Liver (tissue), 9 donors: ENCODE measurements around the gene FGF12. TPM values are rescaled to one million over a fixed set of nuclear protein-coding genes. Genes with fewer than 3 reads are reported as not detected.

ENCODE experiments used
- DNase-seq: peaks from one replicate; pipeline ENCODE4 v3.0.0-alpha.2; 2017; ENCODE audit warnings: low spot score
- H3K27ac ChIP-seq, 2 donors: one replicate each; pipeline ENCODE4 v1.7.0; 2013; ENCODE audit warnings: inconsistent platforms in 2 of 2, low read length in 2 of 2, control low read depth in 1 of 2, low read depth in 1 of 2, mild to moderate bottlenecking in 1 of 2
- H3K27me3 ChIP-seq, 4 donors: one replicate each; pipeline versions ENCODE4 v1.6.1 to v1.7.0; 2013; ENCODE audit warnings: low read length in 3 of 4, inconsistent platforms in 1 of 4, mild to moderate bottlenecking in 1 of 4, moderate library complexity in 1 of 4; ENCODE audit not compliant: control insufficient read depth in 4 of 4, insufficient read depth in 4 of 4
- H3K36me3 ChIP-seq, 4 donors: one replicate each; pipeline versions ENCODE4 v1.6.1 to v1.7.0; 2013; ENCODE audit warnings: low read length in 3 of 4, mild to moderate bottlenecking in 3 of 4, low read depth in 1 of 4, moderate library complexity in 1 of 4; ENCODE audit not compliant: control insufficient read depth in 4 of 4, insufficient read depth in 3 of 4
- H3K4me1 ChIP-seq, 4 donors: one replicate each; pipeline versions ENCODE4 v1.6.1 to v1.7.0; 2013; ENCODE audit warnings: low read length in 3 of 4, mild to moderate bottlenecking in 3 of 4, moderate library complexity in 1 of 4; ENCODE audit not compliant: control insufficient read depth in 4 of 4, insufficient read depth in 4 of 4
- H3K4me3 ChIP-seq, 3 donors: one replicate each; pipeline versions ENCODE4 v1.6.1 to v1.7.0; 2013; ENCODE audit warnings: low read length in 3 of 3, control low read depth in 1 of 3, low read depth in 1 of 3, mild to moderate bottlenecking in 1 of 3
- H3K9ac ChIP-seq, 2 donors: one replicate each; pipeline ENCODE4 v1.7.0; 2013; ENCODE audit warnings: low read length in 2 of 2, mild to moderate bottlenecking in 2 of 2, moderate library complexity in 2 of 2, control low read depth in 1 of 2, low read depth in 1 of 2
- H3K9me3 ChIP-seq, 4 donors: one replicate each; pipeline versions ENCODE4 v1.6.1 to v1.7.0; 2013; ENCODE audit warnings: low read length in 3 of 4; ENCODE audit not compliant: control insufficient read depth in 4 of 4
- EGR1 ChIP-seq, 2 donors: IDR thresholded peaks; 2 replicates each; pipeline ENCODE4 v1.6.1; 2016 to 2018; ENCODE audit warnings: antibody characterized with exemption in 2 of 2, low read depth in 2 of 2
- FOXA1 ChIP-seq: IDR thresholded peaks from 2 replicates; pipeline ENCODE4 v1.6.1; 2016; ENCODE audit warnings: antibody characterized with exemption
- FOXA2 ChIP-seq: IDR thresholded peaks from 2 replicates; pipeline ENCODE4 v1.6.1; 2016; ENCODE audit warnings: antibody characterized with exemption
- GABPA ChIP-seq, 2 donors: IDR thresholded peaks in 1 of 2; conservative IDR thresholded peaks in 1 of 2; 2 replicates each; pipeline ENCODE4 v1.6.1; 2016; ENCODE audit warnings: antibody characterized with exemption in 2 of 2, mild to moderate bottlenecking in 1 of 2, moderate library complexity in 1 of 2
- HNF4A ChIP-seq, 2 donors: conservative IDR thresholded peaks; 2 replicates each; pipeline ENCODE4 v1.6.1; 2016; ENCODE audit warnings: antibody characterized with exemption in 2 of 2, mild to moderate bottlenecking in 2 of 2
- HNF4G ChIP-seq: IDR thresholded peaks from 2 replicates; pipeline ENCODE4 v1.6.1; 2016; ENCODE audit warnings: antibody characterized with exemption
- NR2F2 ChIP-seq: IDR thresholded peaks from 2 replicates; pipeline ENCODE4 v1.6.1; 2016; ENCODE audit warnings: antibody characterized with exemption
- RAD21 ChIP-seq, 2 donors: IDR thresholded peaks; 2 replicates each; pipeline ENCODE4 v1.6.1; 2016; ENCODE audit warnings: antibody characterized with exemption in 2 of 2, mild to moderate bottlenecking in 2 of 2
- RXRA ChIP-seq, 2 donors: IDR thresholded peaks; 2 replicates each; pipeline ENCODE4 v1.6.1; 2017 to 2018; ENCODE audit warnings: antibody characterized with exemption in 2 of 2, mild to moderate bottlenecking in 1 of 2
- SP1 ChIP-seq: IDR thresholded peaks from 2 replicates; pipeline ENCODE4 v1.6.1; 2018; ENCODE audit warnings: antibody characterized with exemption, mild to moderate bottlenecking
- YY1 ChIP-seq: IDR thresholded peaks from 2 replicates; pipeline ENCODE4 v1.6.1; 2016; ENCODE audit warnings: antibody characterized with exemption, mild to moderate bottlenecking
- WGBS: extraction: QIAGEN DNeasy Blood & Tissue Kit; methylation state at CpG from one replicate; pipeline ENCODE4 v1.1.7; 2013; 5-methylcytosine and 5-hydroxymethylcytosine counted together
- polyA plus RNA-seq, 2 donors: library from polyadenylated mRNA; stranded (reverse) in 1 of 2; unstranded in 1 of 2; fragments of 200-250 nt in 1 of 2; fragments of >200 nt in 1 of 2; fragmentation: Nextera tagmentation in 1 of 2; extraction: Ambion mirVana in 1 of 2; gene quantifications; one replicate each; pipeline versions ENCODE4 v1.2.1 to v1.2.3, GENCODE V29; 2013 to 2015
- total RNA-seq, 2 donors: library from RNA; depleted of rRNA; stranded (reverse); fragments of >200 nt; gene quantifications; one replicate each; pipeline ENCODE4 v1.2.3, GENCODE V29; 2014
- TF ChIP-seq, protein P1 (sequence below): IDR thresholded peaks from 2 replicates; pipeline ENCODE4 v1.6.1; 2016; ENCODE audit warnings: antibody characterized with exemption
- TF ChIP-seq, protein P2 (sequence below): fragments of 150-350 bp; IDR thresholded peaks from 2 replicates; pipeline ENCODE4 v1.5.1; 2017; ENCODE audit warnings: improper control_type of control experiment, low read depth, low read length; ENCODE audit not compliant: missing input control
- TF ChIP-seq, protein P3 (sequence below): IDR thresholded peaks from 2 replicates; pipeline ENCODE4 v1.6.1; 2016; ENCODE audit warnings: antibody characterized with exemption
- TF ChIP-seq, protein P4 (sequence below): IDR thresholded peaks from 2 replicates; pipeline ENCODE4 v1.6.1; 2016; ENCODE audit warnings: antibody characterized with exemption, mild to moderate bottlenecking
- TF ChIP-seq, protein P5 (sequence below): IDR thresholded peaks from 2 replicates; pipeline ENCODE4 v1.6.1; 2016; ENCODE audit warnings: antibody characterized with exemption
- donor health status: healthy.
- donor health status: healthy.
- donor health status: healthy.
- donor health status: healthy.
- donor health status: healthy.

The FGF12 gene
- total and polyA plus RNA-seq, 4 donors = 0.11 to 0.59 (median 0.19) TPM

DNA sequence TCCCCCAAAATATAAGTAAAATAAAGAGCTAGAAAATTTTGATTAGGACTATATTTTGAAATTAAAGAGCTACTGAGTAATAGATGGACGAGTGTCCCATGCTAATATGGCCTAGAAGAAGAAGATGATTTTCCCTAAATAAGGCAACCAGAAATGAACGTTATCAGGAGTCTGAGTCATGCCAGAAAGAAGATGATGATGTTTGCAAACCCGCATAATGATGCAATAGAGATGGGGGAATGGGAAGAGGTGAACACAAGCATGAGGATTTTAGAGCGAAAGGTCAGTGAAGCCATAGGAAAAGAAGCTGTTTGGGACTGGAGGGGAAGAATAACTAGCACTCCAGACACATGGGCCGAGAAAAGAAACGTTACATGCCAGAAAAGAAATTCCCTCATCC is 71.7 kb downstream of the FGF12 start:
- WGBS = 79% methylated on average over 6 of the region's 6 CpGs
- no peak overlapping the region for H3K9ac ChIP-seq

DNA sequence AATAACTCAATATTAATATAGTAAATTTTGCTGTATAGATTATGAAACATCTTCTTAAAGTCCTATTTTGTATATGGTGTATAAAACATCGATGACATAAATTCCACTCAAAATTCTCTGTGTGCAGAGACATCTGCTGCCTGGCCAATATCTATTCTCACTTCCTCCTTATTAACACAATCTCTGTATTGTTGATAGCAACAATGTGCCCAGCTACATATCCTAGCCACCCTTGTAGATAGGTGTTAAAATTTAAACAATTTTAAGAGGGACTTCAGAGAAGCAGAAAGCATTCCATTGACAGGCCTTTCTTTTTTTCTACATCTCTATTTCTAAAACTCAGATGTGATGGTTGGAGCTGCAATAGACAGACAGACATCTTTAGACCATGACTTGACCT is 72.3 kb downstream of the FGF12 start:
- no peak overlapping the region for H3K4me3 ChIP-seq
- H3K9me3 ChIP-seq = no peaks in the 10 kb centered on the region
- TF ChIP-seq, protein P1, sequence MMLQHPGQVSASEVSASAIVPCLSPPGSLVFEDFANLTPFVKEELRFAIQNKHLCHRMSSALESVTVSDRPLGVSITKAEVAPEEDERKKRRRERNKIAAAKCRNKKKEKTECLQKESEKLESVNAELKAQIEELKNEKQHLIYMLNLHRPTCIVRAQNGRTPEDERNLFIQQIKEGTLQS = no peak
- TF ChIP-seq EGR1 (IDR thresholded peaks at IDR 0.05; ENCODE audit: low read depth in 2 of 2) (no peak), HNF4G (no peak), GABPA (IDR thresholded peaks at IDR 0.05 in 1 of 2, conservative IDR thresholded peaks at IDR 0.05 in 1 of 2) (no peak), FOXA1 (no peak), NR2F2 (no peak)
- H3K36me3 ChIP-seq = no peaks in the 10 kb centered on the region
- WGBS = 91% methylated on average over 1 of the region's 1 CpG
- H3K27ac ChIP-seq = no peak overlapping the region
- DNase-seq = no peak
- H3K27me3 ChIP-seq = no peaks in the 10 kb centered on the region
- H3K9ac ChIP-seq = no peak overlapping the region
- H3K4me1 ChIP-seq = no peaks in the 10 kb centered on the region

More for the DNA sequence above, 71.7 kb downstream of the FGF12 start:
- no peaks in the 10 kb centered on the region for H3K4me1 ChIP-seq
- H3K27ac ChIP-seq = no peak overlapping the region
- no peak for DNase-seq
- H3K36me3 ChIP-seq = no peaks in the 10 kb centered on the region
- TF ChIP-seq, protein P2, sequence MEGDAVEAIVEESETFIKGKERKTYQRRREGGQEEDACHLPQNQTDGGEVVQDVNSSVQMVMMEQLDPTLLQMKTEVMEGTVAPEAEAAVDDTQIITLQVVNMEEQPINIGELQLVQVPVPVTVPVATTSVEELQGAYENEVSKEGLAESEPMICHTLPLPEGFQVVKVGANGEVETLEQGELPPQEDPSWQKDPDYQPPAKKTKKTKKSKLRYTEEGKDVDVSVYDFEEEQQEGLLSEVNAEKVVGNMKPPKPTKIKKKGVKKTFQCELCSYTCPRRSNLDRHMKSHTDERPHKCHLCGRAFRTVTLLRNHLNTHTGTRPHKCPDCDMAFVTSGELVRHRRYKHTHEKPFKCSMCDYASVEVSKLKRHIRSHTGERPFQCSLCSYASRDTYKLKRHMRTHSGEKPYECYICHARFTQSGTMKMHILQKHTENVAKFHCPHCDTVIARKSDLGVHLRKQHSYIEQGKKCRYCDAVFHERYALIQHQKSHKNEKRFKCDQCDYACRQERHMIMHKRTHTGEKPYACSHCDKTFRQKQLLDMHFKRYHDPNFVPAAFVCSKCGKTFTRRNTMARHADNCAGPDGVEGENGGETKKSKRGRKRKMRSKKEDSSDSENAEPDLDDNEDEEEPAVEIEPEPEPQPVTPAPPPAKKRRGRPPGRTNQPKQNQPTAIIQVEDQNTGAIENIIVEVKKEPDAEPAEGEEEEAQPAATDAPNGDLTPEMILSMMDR = no peak
- TF ChIP-seq, protein P3, sequence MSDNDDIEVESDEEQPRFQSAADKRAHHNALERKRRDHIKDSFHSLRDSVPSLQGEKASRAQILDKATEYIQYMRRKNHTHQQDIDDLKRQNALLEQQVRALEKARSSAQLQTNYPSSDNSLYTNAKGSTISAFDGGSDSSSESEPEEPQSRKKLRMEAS = no peak
- TF ChIP-seq GABPA (IDR thresholded peaks at IDR 0.05 in 1 of 2, conservative IDR thresholded peaks at IDR 0.05 in 1 of 2) (no peak), RXRA (IDR thresholded peaks at IDR 0.05) (no peak), RAD21 (IDR thresholded peaks at IDR 0.05) (no peak), YY1 (no peak), FOXA1 (no peak)
- TF ChIP-seq, protein P4, sequence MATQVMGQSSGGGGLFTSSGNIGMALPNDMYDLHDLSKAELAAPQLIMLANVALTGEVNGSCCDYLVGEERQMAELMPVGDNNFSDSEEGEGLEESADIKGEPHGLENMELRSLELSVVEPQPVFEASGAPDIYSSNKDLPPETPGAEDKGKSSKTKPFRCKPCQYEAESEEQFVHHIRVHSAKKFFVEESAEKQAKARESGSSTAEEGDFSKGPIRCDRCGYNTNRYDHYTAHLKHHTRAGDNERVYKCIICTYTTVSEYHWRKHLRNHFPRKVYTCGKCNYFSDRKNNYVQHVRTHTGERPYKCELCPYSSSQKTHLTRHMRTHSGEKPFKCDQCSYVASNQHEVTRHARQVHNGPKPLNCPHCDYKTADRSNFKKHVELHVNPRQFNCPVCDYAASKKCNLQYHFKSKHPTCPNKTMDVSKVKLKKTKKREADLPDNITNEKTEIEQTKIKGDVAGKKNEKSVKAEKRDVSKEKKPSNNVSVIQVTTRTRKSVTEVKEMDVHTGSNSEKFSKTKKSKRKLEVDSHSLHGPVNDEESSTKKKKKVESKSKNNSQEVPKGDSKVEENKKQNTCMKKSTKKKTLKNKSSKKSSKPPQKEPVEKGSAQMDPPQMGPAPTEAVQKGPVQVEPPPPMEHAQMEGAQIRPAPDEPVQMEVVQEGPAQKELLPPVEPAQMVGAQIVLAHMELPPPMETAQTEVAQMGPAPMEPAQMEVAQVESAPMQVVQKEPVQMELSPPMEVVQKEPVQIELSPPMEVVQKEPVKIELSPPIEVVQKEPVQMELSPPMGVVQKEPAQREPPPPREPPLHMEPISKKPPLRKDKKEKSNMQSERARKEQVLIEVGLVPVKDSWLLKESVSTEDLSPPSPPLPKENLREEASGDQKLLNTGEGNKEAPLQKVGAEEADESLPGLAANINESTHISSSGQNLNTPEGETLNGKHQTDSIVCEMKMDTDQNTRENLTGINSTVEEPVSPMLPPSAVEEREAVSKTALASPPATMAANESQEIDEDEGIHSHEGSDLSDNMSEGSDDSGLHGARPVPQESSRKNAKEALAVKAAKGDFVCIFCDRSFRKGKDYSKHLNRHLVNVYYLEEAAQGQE = no peak
- H3K9me3 ChIP-seq = no peaks in the 10 kb centered on the region
- no peaks in the 10 kb centered on the region for H3K27me3 ChIP-seq
- no peak overlapping the region for H3K4me3 ChIP-seq

DNA sequence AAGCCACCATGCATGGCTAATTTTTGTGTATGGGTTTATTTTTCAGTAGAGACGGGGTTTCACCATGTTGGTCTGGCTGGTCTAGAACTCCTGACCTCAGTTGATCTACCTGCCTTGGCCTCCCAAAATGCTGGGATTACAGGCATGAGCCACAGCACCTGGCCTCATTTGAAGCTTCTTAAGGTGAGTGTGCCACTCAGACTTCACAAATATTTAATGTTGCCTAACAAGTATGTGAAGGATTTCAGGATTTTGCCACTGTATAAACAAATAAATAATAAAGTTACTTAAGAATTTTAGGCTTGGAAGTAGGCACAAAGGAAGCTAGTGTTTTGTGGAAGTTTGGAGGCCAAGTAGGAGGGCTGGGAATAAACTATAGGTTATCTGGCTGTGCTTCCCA is 73.5 kb downstream of the FGF12 start:
- DNase-seq = no peak
- Histone ChIP-seq H3K27ac (no peak overlapping the region), H3K9me3 (no peaks in the 10 kb centered on the region), H3K36me3 (no peaks in the 10 kb centered on the region), H3K4me1 (no peaks in the 10 kb centered on the region), H3K9ac (no peak overlapping the region), H3K27me3 (no peaks in the 10 kb centered on the region), H3K4me3 (no peak overlapping the region)
- WGBS = 95% methylated on average over 1 of the region's 1 CpG
- TF ChIP-seq NR2F2 = no peak
- no peak for TF ChIP-seq FOXA2
- TF ChIP-seq, protein P3 = no peak
- no peak for TF ChIP-seq HNF4A (conservative IDR thresholded peaks at IDR 0.05)
- TF ChIP-seq FOXA1 = no peak
- TF ChIP-seq, protein P5, sequence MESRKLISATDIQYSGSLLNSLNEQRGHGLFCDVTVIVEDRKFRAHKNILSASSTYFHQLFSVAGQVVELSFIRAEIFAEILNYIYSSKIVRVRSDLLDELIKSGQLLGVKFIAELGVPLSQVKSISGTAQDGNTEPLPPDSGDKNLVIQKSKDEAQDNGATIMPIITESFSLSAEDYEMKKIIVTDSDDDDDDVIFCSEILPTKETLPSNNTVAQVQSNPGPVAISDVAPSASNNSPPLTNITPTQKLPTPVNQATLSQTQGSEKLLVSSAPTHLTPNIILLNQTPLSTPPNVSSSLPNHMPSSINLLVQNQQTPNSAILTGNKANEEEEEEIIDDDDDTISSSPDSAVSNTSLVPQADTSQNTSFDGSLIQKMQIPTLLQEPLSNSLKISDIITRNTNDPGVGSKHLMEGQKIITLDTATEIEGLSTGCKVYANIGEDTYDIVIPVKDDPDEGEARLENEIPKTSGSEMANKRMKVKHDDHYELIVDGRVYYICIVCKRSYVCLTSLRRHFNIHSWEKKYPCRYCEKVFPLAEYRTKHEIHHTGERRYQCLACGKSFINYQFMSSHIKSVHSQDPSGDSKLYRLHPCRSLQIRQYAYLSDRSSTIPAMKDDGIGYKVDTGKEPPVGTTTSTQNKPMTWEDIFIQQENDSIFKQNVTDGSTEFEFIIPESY = no peak
- TF ChIP-seq, protein P2 = no peak
- no peak for TF ChIP-seq GABPA (IDR thresholded peaks at IDR 0.05 in 1 of 2, conservative IDR thresholded peaks at IDR 0.05 in 1 of 2)
- TF ChIP-seq SP1 = no peak
- no peak for TF ChIP-seq YY1
- no peak for TF ChIP-seq EGR1 (IDR thresholded peaks at IDR 0.05; ENCODE audit: low read depth in 2 of 2)
- TF ChIP-seq RXRA (IDR thresholded peaks at IDR 0.05) = no peak
- TF ChIP-seq RAD21 (IDR thresholded peaks at IDR 0.05) = no peak
- no peak for TF ChIP-seq HNF4G
